Ovary (tissue), 9 donors: Measurements from ENCODE around the gene PIGK. TPM values are rescaled to one million over a fixed set of nuclear protein-coding genes. Genes with fewer than 3 reads are reported as not detected.
A peak's percentile ranks its signal among the peaks of the same experiment; 100 is the strongest.

Source experiments
- DNase-seq, 5 donors: peaks; one replicate each; pipeline ENCODE4 v3.0.0-alpha.2; 2019 to 2020
- H3K27ac ChIP-seq, 2 donors: fragments of 200-600 bp; one replicate each; pipeline versions ENCODE4 v1.5.1 to v1.8.0; 2019 to 2022
- H3K27me3 ChIP-seq: fragments of 200-600 bp; one replicate; pipeline ENCODE4 v1.8.0; 2022
- H3K36me3 ChIP-seq: fragments of 200-600 bp; sonication (generic); one replicate; pipeline ENCODE4 v1.5.1; 2019
- H3K4me1 ChIP-seq: one replicate; pipeline ENCODE4 v1.8.1; 2013; ENCODE audit warnings: mild to moderate bottlenecking, moderate library complexity; ENCODE audit not compliant: insufficient read depth
- H3K4me3 ChIP-seq: fragments of 200-600 bp; sonication (generic); one replicate; pipeline ENCODE4 v1.5.1; 2017
- H3K9me3 ChIP-seq, 2 donors: fragments of 200-600 bp in 1 of 2; sonication (generic) in 1 of 2; one replicate each; pipeline versions ENCODE4 v1.5.1 to v1.8.1; 2013 to 2019; ENCODE audit warnings: mild to moderate bottlenecking in 1 of 2, moderate library complexity in 1 of 2
- EP300 ChIP-seq: sonication (generic); formaldehyde crosslinking; IDR thresholded peaks from one replicate; pipeline ENCODE4 v1.6.1; 2017; ENCODE audit warnings: antibody characterized with exemption
- POLR2A ChIP-seq: fragments of 450-650 bp; IDR thresholded peaks from one replicate; pipeline ENCODE4 v1.6.1; 2017; ENCODE audit warnings: antibody characterized with exemption, mild to moderate bottlenecking, moderate library complexity
- WGBS, 3 donors: extraction: QIAGEN DNeasy Blood & Tissue Kit in 1 of 3; methylation state at CpG; one replicate each; pipeline versions ENCODE4 v1.1.5 to v1.1.7; 2013 to 2017; 5-methylcytosine and 5-hydroxymethylcytosine counted together
- intact Hi-C, 4 donors: fragments of 100-400 bp; cut with DNase I; formaldehyde crosslinking; loops; one replicate each; pipeline versions ENCODE4 v1.11.0 to v1.15.1; 2022 to 2023
- microRNA-seq, 3 donors: library from miRNA; unstranded; fragments of <30 nt; microRNA quantifications; one replicate each; pipeline versions ENCODE4 to v1.2.0, GENCODE V29; 2019 to 2020
- polyA plus RNA-seq, 2 donors: library from polyadenylated mRNA; stranded (reverse); fragments of 200-250 nt in 1 of 2; fragments of 350-450 nt in 1 of 2; fragmentation: Illumina TruSeq in 1 of 2; extraction: RNeasy Lipid Tissue Mini Kit (QIAGEN cat#74804) in 1 of 2; gene quantifications; one replicate each; pipeline ENCODE4 v1.2.3, GENCODE V29; 2013 to 2014
- small RNA-seq: library from RNA; depleted of rRNA; stranded (forward); fragments of <200 nt; gene quantifications from one replicate; pipeline ENCODE3, GENCODE V24; 2016
- total RNA-seq, 7 donors: library from RNA; depleted of rRNA in 2 of 7; stranded (reverse); fragments of >200 nt in 2 of 7; fragmentation: NEBNext Ultra II Directional in 3 of 7; extraction: Animal tissue kit (Norgen Biotek cat#: 25700) in 3 of 7; gene quantifications; one replicate each; pipeline versions ENCODE4 v1.1.0 to v1.2.4, GENCODE V29; 2016 to 2023
- TF ChIP-seq, protein P1 (sequence below), 3 donors: fragments of 450-650 bp in 2 of 3; fragments of 200-600 bp in 1 of 3; IDR thresholded peaks; one replicate each; pipeline versions ENCODE4 v1.5.1 to v1.8.0; 2016 to 2022; ENCODE audit warnings: antibody characterized with exemption in 3 of 3, mild to moderate bottlenecking in 1 of 3
- donor health status: DM: no; HTN: no; CAD: no; lungs with moderate emphysema.
- donor health status: DM: no; HTN: no; CAD: no.
- donor health status: Bipolar disorder and iron deficiency.
- donor health status: DM: yes; HTN: yes; CAD: no.
- donor health status: DM: no; HTN: no; CAD: no.
- donor health status: DM: yes; HTN: yes; CAD: no.

Gene PIGK
- total and polyA plus RNA-seq, 9 donors = 11.1 to 34.7 (median 19.9) TPM

DNA sequence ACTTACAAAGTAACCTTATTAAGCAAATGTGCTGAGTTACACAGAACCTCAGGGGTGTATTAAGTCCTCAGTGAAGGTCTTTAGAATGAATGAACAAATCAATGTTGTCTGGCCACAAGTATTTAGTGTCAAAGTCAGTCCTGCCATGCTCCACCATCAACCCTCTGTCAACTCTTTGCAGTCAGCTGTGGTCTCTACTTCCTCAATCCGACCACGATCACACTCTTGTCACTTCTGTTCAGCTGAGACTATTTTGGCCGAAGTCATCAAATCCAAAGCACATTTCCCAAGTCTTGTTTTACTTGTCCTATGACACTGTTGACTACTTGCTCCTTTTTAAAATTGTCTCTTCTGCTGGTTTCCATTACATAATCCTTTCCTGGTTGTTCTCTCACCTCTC is 178.4 kb downstream of the PIGK start:
- TF ChIP-seq, protein P1, sequence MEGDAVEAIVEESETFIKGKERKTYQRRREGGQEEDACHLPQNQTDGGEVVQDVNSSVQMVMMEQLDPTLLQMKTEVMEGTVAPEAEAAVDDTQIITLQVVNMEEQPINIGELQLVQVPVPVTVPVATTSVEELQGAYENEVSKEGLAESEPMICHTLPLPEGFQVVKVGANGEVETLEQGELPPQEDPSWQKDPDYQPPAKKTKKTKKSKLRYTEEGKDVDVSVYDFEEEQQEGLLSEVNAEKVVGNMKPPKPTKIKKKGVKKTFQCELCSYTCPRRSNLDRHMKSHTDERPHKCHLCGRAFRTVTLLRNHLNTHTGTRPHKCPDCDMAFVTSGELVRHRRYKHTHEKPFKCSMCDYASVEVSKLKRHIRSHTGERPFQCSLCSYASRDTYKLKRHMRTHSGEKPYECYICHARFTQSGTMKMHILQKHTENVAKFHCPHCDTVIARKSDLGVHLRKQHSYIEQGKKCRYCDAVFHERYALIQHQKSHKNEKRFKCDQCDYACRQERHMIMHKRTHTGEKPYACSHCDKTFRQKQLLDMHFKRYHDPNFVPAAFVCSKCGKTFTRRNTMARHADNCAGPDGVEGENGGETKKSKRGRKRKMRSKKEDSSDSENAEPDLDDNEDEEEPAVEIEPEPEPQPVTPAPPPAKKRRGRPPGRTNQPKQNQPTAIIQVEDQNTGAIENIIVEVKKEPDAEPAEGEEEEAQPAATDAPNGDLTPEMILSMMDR (IDR thresholded peaks at IDR 0.05) = no peak
- no peak for TF ChIP-seq EP300
- TF ChIP-seq POLR2A = no peak
- no peaks in the 10 kb centered on the region for H3K36me3 ChIP-seq
- no peak overlapping the region for H3K4me3 ChIP-seq
- no peak overlapping the region for H3K27ac ChIP-seq
- no peaks in the 10 kb centered on the region for H3K27me3 ChIP-seq
- 88 to 95% (median 93%) methylated on average over 3 of the region's 3 CpGs for WGBS, 3 donors
- no peak for DNase-seq
- intact Hi-C loops = no loop called here
- H3K9me3 ChIP-seq = no peaks in the 10 kb centered on the region
- H3K4me1 ChIP-seq = no peaks in the 10 kb centered on the region

DNA sequence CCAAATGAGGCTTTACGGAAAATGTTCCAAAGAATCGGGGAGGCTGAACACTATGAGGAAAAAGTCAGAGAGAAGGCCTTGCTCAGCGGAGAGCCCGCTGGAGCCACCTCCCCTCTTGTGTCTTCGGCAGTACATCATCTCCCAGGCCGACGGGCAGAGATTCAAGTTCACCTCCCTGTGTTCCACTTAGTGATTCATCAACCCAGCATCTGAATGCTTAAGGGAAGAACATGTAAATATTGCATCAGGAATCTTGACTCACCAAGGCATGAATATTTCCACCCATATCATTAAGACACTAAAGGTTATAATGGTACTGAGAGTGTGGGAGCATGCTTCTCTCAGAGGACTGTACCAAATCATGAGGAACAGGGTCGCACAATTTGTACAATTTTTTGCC is 179.5 kb downstream of the PIGK start:
- DNase-seq = peak; percentile 34 to 73 (median 67)
- Histone ChIP-seq H3K27me3 (no peaks in the 10 kb centered on the region), H3K4me3 (no peak overlapping the region), H3K9me3 (no peaks in the 10 kb centered on the region), H3K36me3 (no peaks in the 10 kb centered on the region), H3K27ac (no peak overlapping the region), H3K4me1 (no peaks in the 10 kb centered on the region)
- intact Hi-C loops = no loop called here
- WGBS, 3 donors = 52 to 74% (median 58%) methylated on average over 8 of the region's 8 CpGs
- TF ChIP-seq EP300 = no peak
- TF ChIP-seq, protein P1 (IDR thresholded peaks at IDR 0.05) = no peak
- no peak for TF ChIP-seq POLR2A

DNA sequence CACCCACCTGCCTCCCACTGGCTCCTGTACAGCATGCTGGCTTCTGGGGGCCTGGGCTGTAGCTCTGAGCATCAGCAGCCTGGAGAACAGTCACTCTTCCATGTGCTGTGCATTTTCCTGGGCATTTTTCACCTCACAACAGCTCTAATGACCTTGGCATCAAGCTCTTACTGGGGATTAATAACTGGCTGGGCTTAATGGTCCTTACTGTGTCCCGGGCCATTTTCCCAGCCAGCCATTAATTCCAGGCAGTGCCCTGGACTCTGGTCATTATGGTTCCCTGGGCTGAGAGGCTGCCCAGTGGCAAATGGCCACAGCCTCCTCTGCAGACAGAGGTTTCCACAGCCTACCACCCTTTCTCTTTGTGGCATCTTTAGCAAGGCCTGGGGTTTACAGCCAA is 180.1 kb downstream of the PIGK start:
- Histone ChIP-seq H3K27ac (no peak overlapping the region), H3K9me3 (no peaks in the 10 kb centered on the region), H3K36me3 (no peaks in the 10 kb centered on the region), H3K27me3 (no peaks in the 10 kb centered on the region), H3K4me3 (no peak overlapping the region), H3K4me1 (no peaks in the 10 kb centered on the region)
- intact Hi-C loops = no loop called here
- WGBS, 3 donors = 68 to 100% (median 96%) methylated on average over 1 of the region's 1 CpG
- DNase-seq = no peak
- no peak for TF ChIP-seq EP300
- TF ChIP-seq POLR2A = no peak
- TF ChIP-seq, protein P1 (IDR thresholded peaks at IDR 0.05) = no peak

Small RNA genes within 50 kb of the gene (microRNA-seq; reads per million reads assigned to microRNA genes)
- 0 reads per million in 3 donors for gene MIR7156

Small RNA genes within 50 kb of the gene (small RNA-seq; reads per million reads assigned to genes)
- not detected for gene MIR7156

Other genes starting within 250 kb of the PIGK start
- gene AK5, start 62.6 kb upstream of the PIGK start, total RNA-seq = 1 to 10 TPM in 1 of 7 donors, under 1 TPM in 4, not detected in 2; 0.45 to 1.3 (median 0.82) TPM
- 1 to 10 TPM in 1 of 2 donors, under 1 TPM in 1; 0.50 to 3.5 TPM for gene AK5, start 62.6 kb upstream of the PIGK start, polyA plus RNA-seq